HG03159 (cell line): ENCODE results near the gene JADE1.
A peak's percentile ranks its signal among the peaks of the same experiment; 100 is the strongest.

Experiments
- ATAC-seq: cut with Tn5 transposase; IDR thresholded peaks from one replicate; pipeline ENCODE4 v1.9.1; 2021; ENCODE audit warnings: mild to moderate bottlenecking, moderate library complexity; ENCODE audit not compliant: unreplicated experiment

The JADE1 gene

DNA sequence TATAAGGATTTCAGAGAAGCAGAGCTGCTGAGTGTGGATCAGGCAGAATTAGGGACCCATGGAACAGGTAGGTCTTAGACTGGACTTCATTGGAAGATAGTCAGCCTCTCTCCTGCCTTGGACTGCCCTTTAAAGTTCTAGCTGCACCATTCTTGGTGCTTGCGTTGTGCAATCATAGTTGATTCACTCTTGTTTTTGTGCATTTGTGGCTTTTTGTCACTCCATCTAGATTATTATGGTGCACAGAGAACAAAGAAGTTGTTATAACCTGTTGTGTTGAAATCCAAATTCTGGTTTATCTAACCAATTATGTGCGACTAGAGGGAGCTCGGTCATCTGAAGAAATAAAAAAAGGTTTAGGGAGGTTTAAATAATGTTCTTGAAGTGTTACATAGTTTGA lies 59.3 kb downstream of the JADE1 start:
- ATAC-seq: no peak

DNA sequence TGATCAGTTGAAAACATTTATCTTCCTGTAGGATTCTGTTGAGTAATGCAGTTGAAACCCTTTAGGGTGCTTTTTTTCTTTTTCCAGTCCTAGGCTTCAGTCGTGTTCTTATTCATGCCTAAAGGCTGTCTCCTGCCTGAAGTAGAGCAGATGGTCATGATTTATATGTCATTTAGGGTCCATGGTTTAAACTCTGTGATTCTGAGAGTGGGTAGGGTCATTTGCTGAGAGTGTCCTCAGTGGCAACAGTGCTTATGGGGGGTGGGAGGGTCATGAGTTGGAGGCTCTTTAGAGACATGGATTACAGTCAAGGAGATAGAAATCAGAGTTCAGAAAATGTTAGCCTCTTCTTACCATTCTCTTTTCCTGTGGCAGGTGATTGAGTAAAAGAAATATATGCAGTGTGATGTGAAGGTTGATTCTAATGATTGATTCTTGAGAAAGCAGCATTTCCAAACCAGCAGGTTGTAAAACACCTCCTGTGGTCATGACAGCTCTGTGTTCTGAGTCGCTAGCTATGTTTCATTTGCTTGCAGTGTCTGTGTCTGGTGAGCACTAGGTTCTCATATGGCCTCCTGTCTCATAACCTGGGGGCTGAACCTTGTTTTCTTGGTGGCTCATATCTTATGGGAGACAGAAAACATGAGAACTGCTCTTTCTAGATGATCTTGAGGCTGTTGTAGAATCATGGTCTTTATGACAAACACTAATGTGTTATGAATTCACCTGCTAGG lies 60.4 kb downstream of the JADE1 start:
- ATAC-seq: no peak

GRCh38 chr4:128871948-128872347 lies 62.4 kb downstream of the JADE1 start:
- no peak for ATAC-seq

DNA sequence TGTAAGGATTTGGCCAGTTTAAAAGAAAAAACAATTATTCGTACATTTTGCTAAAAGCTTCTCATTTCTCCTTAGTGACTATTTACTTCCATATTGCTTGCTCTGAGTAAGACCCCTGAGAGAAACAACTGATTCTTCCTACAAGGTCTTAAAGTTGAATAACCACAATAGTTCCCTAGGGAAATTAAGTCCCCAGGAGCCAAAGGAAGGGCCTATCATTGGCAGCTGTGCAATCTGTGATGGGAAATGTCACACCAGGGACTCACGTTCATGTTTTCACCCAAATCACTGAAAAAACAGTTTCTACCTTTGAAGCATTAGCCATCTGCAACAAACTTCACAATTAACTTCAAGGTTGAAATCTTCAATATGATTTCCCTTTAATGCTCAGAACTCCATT lies 66.7 kb downstream of the JADE1 start:
- no peak for ATAC-seq

GRCh38 chr4:128877934-128878333 lies 68.4 kb downstream of the JADE1 start:
- no peak for ATAC-seq

- no peak for ATAC-seq
Observed at GRCh38 chr4:128879283-128879682, 69.8 kb downstream of the JADE1 start.

- ATAC-seq: no peak
Observed at GRCh38 chr4:128879971-128880370, 70.5 kb downstream of the JADE1 start.

DNA sequence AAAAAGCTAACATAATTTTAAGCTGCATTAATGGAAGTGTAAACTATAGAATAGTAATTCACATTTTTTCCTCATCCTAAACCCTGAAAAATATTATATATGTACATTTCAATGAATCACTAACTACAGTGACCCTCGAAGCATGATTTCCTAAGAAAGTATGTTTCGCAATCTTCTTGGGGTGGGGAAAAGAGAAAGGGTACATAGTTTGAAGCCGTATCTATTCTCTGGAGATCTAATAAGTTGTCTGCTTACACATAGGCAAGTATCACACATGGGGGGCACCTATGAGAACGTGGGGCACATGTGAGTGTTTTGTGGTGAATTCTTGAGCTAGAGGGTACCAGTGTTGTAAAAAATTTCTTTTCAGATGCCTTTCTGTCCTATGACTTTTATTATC lies 71.2 kb downstream of the JADE1 start:
- no peak for ATAC-seq

DNA sequence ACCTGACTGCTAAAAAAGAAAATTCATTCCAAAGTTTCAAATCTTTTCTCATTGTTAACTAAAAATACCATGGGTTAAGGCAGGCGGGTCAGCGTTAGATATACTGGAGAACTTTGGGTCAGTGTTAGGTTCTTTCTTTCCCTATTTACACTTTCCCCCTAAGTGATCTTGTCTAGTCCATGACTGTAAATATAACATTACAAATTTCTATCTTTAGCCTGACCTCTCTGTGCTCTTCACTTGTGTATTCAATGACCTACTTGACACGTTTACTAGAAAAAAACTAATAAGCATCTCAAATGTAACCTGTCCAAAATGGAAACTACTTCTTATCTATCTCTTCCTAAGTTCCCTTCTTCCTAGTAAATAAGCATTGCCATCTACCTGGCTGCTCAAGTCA lies 95.3 kb downstream of the JADE1 start:
- no peak for ATAC-seq

DNA sequence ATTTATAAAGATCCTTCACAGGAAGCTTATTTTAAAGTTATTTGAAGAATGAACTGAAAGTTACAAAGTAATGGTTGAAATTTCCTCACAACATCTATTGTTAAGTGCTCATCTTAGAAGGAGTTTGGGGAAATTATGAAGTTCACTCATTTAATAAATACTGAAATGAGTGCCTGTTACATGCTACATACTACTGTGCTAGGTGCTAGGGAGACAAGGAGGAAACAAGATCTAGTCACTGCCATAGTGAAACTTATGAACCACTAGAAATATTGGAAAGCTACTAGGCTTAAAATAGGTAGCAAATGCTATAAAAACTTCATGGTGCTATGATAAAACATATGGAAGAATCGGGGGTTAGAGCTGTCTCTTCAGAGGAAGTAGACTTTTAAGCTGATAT lies 97.1 kb downstream of the JADE1 start:
- ATAC-seq: no peak

- no peak for ATAC-seq
Observed at GRCh38 chr4:128907981-128908380, 98.5 kb downstream of the JADE1 start.

DNA sequence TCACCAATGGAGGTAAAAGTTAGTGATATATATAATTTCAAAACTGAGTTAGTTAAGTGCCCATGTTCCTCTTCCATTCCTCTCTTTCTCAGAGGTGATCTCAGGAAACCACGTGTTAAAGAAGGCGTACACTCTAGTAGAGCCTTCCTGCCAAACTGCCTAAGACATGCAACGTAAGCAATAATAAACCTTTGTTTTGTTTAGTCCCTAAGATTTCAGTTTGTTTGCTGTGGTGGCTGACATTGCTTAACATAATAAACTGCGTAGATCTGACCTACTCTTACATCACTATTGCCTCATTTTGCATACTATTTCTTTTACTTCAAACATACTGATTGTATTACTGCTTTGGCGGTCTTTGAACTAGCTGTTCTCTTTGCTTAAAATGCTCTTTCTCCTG lies 99.2 kb downstream of the JADE1 start:
- no peak for ATAC-seq

DNA sequence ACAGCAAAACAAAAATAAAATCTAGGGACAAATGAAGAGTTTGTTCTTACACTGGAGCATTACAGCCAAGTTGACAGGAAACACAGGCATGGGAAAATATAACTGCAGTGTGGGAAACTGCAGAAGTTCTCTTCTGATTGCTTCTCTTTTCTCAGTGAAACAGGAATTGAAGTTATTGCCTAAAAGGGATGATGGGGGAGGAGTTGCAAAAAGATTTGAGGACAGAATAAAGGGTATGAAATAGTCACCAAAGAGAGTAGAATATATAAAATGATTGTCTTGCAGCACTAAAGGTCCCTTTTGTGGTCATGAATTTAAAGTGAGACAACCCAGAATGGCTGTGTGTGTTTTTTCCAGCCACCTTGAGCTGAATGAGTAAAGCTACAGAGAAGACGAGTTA lies 103.7 kb downstream of the JADE1 start:
- no peak for ATAC-seq

GRCh38 chr4:128915544-128915943 lies 106.0 kb downstream of the JADE1 start:
- no peak for ATAC-seq

GRCh38 chr4:128916832-128917231 lies 107.3 kb downstream of the JADE1 start:
- peak; percentile 88 for ATAC-seq

DNA sequence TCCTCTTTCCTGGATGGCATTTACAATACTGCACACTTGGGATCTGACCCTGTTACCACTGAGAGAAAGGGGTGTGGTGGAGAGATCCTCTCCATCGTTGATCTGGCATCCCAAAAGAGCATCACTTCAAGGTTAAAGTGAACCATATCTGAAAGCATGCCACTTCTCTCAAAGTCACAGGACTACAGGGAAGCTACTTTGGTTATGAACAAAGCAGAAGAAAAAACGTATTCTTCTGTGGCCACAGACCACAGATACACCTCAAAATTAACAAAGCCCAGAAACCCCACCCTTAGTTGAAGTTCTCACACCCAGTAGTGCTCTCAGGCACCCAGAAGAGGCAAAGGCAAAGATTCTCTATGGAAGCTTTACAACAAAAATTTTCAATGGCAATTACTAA lies 108.3 kb downstream of the JADE1 start:
- ATAC-seq: peak; percentile 58

DNA sequence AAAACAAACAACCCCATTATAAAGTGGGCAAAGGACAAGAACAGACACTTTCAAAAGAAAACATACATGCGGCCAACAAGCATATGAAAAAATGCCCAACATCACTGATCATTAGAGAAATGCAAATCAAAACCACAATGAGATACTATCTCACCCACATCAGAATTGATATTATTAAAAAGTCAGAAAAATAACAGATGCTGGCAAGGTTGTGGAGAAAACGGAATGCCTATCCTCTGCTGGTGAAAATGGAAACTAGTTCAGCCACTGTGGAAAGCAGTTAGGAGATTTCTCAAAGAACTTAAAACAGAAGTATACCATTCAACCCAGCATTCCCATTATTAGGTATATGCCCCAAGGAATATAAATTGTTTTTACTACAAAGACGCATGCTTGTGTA lies 112.5 kb downstream of the JADE1 start:
- ATAC-seq: no peak
